ENCODE results near the gene SMS.

Gene SMS

DNA sequence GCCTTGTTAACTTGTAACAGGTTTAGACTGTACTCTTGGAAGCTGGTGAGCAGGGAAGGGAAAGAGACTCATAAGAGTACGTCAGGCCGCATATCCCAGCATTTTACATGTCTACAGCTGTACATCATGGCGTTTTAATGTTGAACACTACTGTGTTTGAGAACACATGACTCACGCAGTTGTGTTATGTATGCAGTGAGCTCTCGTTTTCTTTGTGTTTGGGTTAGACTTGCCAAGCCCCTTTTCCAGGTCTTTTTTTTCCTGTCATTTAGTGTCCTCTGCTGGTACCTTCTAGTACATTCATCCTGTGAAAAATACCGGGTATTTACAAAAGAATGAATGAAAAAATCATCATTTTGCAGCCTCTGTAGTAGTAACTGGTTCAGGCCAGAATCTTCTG lies 35.3 kb downstream of the SMS start:
- no peak for DNase-seq (ENCODE audit: low read depth in 2 of 2, low spot score in 1 of 2)

DNA sequence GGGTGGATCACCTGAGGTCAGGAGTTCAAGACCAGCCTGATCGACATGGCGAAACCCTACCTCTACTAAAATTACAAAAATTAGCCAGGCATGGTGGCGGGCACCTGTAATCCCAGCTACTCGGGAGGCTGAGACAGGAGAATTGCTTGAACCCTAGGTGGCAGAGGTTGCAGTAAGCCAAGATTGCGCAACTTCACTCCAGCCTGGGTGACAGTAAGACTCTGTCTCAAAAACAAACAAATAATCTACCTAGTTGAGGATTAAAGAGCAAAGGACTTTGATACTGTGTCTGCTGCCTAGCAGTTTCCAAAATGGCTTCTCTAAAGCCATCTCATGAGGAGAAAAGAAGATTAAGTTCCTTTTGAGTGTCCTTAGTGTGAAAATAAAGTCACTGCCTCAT lies 37.8 kb downstream of the SMS start:
- DNase-seq (ENCODE audit: low read depth in 2 of 2, low spot score in 1 of 2) = no peak

GRCh38 chrX:21982311-21982710 lies 41.8 kb downstream of the SMS start:
- no peak for DNase-seq (ENCODE audit: low read depth in 2 of 2, low spot score in 1 of 2)

DNA sequence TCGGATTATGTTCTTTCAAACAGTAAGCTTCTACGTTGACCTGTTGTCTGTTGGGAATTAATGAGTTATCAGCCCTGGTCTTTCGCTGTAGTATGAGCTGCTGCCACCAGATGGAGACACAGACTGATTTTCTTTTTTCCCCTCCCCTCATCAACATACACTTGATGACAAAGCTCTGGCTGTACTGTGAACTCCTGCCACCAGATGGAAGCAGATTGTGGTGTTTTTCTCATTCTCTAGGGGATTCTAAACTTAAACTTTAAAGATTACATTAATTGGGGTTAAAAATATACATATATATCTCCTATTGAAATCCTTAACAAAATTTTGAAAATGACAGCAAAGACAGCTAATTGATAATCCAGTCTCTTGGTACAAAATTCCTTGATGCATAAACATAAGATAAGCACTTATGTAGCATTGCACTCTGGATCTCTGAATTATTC lies 44.8 kb downstream of the SMS start:
- peak; percentile 15 to 29 for DNase-seq (ENCODE audit: low read depth in 2 of 2, low spot score in 1 of 2)

- DNase-seq (ENCODE audit: low read depth in 2 of 2, low spot score in 1 of 2) = no peak
Observed at GRCh38 chrX:21986596-21986995, 46.1 kb downstream of the SMS start.

- DNase-seq (ENCODE audit: low read depth in 2 of 2, low spot score in 1 of 2) = no peak
Observed at GRCh38 chrX:21989384-21989783, 48.9 kb downstream of the SMS start.

DNA sequence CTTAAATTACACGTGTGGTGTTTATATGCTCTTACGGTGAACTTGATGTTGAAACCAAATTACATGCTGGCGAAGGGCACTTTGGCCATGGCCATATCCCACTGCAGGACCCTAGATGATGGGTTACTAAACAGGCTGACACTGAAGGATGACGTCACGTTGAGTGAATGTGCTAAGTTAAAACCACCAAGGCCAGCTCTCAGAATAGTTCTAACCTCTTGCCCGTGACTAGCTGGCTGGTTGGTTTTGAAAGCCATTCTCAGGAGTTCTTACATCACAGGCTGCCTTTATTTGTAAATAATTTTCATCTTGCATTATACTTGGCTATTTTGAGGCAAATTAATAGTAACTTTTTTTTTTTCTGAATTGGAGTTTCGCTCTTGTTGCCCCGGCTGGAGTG lies 50.3 kb downstream of the SMS start:
- no peak for DNase-seq (ENCODE audit: low read depth in 2 of 2, low spot score in 1 of 2)

- DNase-seq (ENCODE audit: low read depth in 2 of 2, low spot score in 1 of 2) = no peak
Observed at GRCh38 chrX:21991504-21991903, 51.0 kb downstream of the SMS start.

DNA sequence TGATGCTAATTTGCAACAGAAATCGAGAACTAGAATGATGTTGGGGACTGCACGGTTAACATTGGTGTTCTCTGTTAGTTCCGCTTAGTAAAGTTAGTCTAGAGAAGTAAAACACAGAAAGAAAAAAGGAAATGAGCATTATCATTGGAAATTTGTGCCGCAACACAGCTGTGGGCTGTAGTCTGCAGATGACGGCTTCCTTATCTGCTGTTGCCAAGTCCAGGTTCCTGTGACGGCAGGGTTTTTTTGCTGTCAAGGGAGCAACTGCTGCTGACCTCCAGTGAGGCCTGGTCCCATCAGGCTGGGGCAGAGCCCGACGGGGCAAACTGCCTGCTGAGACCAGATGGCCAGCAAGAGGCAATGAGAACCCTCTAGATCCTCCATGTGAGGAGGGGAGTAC lies 52.8 kb downstream of the SMS start:
- no peak for DNase-seq (ENCODE audit: low read depth in 2 of 2, low spot score in 1 of 2)

DNA sequence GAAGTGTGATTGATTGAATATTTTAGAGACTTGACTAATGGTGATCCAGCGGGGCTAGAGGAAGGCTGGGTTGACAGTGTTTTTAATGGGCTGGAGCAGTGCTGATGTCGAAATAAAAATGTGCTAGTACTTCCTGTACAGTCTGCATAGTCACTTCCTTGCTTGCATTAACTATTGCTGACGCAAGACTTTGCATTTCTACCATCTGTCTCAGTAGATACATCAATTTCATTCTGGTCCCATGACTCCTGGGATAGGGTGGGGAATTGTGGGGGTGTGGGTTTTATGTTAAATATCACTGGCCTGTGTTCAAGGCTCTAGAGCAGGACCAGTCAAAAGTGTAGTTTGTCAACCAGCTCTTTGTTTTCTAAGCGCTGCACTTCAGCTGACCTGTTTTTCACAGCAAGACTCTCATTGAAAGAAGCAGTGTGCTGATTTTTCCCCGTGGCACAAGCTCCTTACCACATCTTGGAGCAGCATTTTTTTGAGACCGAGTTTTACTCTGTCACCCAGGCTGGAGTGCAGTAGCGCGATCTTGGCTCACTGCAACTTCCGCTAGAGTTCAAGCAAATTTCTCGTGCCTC lies 56.5 kb downstream of the SMS start:
- DNase-seq (ENCODE audit: low read depth in 2 of 2, low spot score in 1 of 2) = no peak

DNA sequence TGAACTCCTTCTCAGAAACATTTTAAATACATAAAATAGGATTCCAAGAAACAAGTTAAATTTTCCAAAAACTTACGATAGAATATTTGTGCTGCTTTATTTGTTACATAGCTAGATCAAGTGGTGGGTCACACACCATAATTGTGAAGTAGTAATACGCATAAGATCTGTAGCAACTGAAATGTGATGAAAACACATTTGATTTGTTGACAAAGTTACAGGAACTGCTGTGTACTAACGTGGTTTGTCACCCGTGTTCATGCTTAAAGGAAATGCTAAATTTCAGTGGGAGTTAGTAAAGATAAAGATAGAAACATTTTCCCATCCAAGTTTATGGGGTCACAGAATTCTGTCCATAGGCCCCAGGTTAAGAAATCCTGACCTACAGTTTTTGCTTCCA lies 57.5 kb downstream of the SMS start:
- DNase-seq (ENCODE audit: low read depth in 2 of 2, low spot score in 1 of 2) = no peak

DNA sequence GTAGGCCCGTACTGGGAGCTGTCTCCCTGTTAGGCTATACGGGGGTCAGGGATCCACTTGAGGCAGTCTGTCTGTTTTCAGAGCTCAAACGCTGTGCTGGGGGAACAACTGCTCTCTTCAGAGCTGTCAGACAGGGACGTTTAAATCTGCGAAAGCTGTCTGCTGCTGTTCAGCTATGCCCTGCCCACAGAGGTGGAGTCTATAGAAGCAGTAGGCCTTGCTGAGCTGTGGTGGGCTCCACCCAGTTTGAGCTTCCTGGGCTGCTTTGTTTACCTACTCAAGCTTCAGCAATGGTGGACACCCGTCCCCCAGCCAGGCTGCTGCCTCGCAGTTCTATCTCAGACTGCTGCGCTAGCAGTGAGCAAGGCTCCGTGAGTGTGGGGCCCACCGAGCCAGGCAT lies 64.4 kb downstream of the SMS start:
- DNase-seq (ENCODE audit: low read depth in 2 of 2, low spot score in 1 of 2) = no peak

- no peak for DNase-seq (ENCODE audit: low read depth in 2 of 2, low spot score in 1 of 2)
Observed at GRCh38 chrX:22012051-22012450, 71.5 kb downstream of the SMS start.

DNA sequence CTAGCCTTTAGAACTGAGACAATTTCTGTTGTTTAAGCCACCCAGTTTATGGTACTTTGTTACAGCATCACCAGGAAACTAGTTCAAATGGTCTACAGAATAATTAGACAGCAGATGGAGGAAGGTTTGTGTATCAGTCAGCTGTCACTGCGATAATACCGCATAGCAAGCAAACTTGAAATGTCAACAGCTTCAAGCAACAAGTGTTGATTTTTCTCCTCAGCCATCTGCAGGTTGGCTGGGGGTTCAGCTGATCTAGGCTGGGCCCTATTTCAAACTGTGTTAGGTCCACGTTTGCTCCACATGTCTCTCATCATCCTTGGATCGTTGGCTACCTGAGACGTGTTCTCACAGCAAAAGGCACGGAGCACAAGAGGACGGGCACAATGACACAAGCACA lies 72.4 kb downstream of the SMS start:
- DNase-seq (ENCODE audit: low read depth in 2 of 2, low spot score in 1 of 2) = no peak

DNA sequence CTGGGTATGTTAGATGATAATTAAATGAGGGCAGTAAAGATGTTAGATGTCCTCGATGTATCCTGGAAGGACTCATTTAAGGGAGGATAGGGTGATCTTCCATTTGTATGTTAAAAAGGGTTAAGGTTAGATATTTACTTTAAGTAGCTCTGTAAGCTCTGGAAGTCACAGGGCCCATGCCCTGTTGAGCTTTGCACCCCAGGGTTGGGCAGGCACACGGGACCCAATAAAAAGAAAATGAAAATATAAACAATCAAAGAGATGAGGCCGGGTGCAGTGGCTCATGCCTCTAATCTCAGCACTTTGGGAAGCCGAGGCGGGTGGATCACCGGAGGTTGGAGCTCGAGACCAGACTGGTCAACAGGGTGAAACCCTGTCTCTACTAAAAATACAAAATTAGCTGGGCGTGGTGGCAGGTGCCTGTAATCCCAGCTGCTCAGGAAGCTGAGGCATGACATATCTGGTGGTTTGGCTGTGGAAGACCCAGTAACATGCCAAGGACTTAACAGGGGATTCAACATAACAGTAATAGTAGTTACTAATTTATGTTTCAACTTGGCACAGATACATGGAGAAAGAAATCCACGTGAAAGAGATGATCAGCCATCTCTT lies 74.7 kb downstream of the SMS start:
- DNase-seq (ENCODE audit: low read depth in 2 of 2, low spot score in 1 of 2) = no peak

DNA sequence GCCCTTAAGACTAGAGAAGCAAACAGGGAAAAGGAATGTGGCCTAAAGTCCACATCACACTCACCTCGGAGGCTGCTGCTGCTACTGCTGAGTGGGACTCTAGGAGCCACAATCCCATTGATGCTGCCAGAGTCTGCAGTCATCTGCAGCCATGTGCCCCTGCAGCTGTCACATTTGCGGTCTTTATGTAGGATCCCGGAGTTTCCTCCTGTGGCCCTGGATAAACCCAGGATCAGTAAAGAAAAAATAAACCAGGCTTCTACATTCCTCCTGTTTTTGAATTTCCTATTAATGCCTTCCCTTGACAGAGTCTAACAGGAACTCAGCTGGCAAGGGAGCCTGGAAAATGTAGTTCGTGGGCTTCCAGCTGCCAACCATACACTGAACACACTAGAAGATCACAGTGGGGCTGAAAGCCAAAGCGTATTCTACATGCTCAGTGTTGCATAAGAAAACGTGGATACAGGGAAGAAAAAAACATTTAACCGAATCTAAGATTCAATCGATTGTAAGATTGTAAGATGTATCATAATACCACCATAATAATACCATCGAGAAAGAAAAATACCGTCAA lies 81.3 kb downstream of the SMS start:
- no peak for DNase-seq (ENCODE audit: low read depth in 2 of 2, low spot score in 1 of 2)

DNA sequence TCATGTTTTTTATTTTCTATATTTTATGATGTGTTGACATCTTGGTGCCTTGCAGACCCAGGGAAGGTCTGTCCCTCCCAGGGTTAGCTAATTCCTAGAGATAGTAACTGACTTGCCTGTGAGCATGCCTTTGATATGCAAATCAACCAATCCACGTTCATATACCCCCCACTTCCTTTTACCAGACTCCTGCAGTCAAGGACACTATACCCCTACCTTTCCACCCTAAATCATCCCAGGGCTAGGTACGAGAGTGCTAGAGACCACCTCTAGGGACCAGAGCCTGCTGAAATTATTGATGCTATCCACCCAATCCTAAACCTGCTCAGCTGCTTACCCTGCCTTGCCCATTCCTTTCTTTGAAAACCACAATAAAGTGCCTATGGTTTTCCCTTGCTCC lies 84.1 kb downstream of the SMS start:
- no peak for DNase-seq (ENCODE audit: low read depth in 2 of 2, low spot score in 1 of 2)

DNA sequence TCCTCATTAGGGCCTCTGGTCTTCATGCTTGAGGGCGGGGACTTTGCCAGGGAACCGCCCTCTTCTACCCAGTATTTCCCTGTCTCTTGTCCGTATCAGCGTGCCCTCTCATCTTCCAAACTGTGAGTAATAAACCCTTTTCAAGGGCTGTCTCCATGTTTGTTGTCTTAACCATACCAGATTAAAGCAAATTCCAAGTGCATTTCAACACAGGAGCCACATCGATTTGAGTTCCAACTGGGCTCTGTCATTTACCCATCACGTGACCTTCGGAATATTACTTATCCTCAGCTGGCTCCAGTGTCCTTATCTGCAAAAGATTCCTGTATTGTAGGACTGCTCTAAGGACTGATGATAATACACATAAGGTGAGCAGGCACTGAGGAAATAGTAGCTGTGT lies 85.2 kb downstream of the SMS start:
- no peak for DNase-seq (ENCODE audit: low read depth in 2 of 2, low spot score in 1 of 2)

DNA sequence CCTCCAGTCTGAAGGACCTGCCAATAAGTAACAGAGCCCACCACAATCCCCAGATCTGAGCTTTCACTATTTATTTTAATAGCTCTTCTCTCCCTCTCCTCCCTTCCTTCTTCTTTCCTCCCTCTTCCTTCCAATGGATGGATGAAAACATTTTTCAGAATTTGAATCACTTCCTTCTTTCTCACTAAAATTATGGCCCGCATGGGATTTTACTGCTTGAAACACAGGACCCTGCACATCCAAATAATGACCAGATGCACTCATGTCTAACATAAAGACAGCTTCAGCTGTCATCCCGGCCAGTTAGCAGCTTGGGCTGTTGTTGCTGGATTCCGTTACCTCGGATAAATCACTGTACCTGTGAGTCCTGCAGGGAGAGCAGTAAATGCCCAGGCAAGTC lies 86.2 kb downstream of the SMS start:
- DNase-seq (ENCODE audit: low read depth in 2 of 2, low spot score in 1 of 2) = no peak

DNA sequence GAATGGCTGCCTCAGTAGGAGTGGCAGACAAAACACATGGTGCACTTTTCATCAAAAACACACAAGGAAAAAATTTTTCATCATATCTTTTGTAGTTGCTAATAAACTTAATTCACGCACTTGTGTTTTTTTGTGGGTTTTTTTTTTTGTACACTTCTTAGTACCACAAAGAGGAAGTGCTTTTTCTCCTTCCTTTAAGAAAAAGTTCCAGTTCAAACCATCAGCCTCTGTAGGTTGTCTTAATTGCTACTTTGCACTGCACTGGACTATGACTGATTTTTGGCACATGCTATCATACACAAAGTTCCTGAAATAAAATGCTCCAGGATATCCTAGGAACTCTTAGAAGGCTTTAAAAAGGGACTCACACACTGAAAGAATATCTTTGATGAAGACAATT lies 91.6 kb downstream of the SMS start, which contains the start of gene PHEX:
Gene PHEX (plus strand): TSS at position 242 of the 400 bp plus-strand sequence. CDS start 681 bp downstream, outside the sequence.
- DNase-seq (ENCODE audit: low read depth in 2 of 2, low spot score in 1 of 2) = no peak

DNA sequence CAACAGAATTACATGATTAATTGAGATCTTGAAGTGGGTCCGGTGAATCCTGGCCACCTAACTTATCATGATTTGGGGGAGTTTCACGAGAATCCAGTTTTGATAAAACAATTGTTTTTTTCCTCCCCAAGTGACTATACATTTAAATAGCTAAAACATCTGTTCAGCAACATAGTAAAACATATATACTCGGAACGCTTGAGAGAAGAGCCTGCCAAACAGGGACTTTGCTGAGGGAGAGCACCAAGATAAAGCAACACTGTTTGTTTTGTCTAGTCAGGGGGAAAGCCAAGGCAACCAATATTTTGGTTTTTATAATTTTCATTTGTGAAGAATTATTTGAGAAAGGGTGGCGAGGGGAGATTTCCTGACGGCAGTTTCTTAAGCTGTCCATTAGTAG lies 92.0 kb downstream of the SMS start:
- DNase-seq (ENCODE audit: low read depth in 2 of 2, low spot score in 1 of 2) = no peak

- no peak for DNase-seq (ENCODE audit: low read depth in 2 of 2, low spot score in 1 of 2)
Observed at GRCh38 chrX:22033818-22034217, 93.3 kb downstream of the SMS start.

DNA sequence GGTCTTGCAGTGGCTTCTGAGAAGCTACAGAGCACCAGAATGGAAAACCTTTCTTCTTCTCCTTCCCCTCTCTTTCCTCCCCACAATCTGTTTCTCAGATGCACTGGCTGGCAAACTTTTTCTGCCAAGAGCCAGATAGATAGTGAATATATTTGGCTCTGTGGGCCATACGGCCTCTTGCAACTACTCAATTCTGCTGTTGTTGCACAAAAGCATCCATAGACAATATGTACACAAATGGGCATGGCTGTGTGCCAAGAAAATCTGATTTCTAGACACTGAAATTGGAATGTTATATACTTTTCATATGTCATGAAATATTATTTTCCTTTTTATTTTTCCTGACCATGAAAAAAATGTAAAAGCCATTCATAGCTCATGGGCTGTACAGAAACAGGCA lies 94.7 kb downstream of the SMS start:
- no peak for DNase-seq (ENCODE audit: low read depth in 2 of 2, low spot score in 1 of 2)
